Gastroesophageal sphincter (tissue), 4 donors: ENCODE measurements around the gene MVB12B. TPM values are rescaled to one million over a fixed set of nuclear protein-coding genes. Genes with fewer than 3 reads are reported as not detected.

Source experiments
- ATAC-seq: fragments of 150-250 bp; one replicate; pipeline ENCODE4 v1.9.1; 2016; ENCODE audit warnings: mild to moderate bottlenecking, moderate library complexity
- H3K27ac ChIP-seq, 4 donors: fragments of 200-600 bp; sonication (generic) in 3 of 4; 1 replicate in 3 of 4; 2 replicates in 1 of 4; pipeline ENCODE4 v1.5.1; 2016 to 2019
- H3K27me3 ChIP-seq: fragments of 200-600 bp; sonication (generic); one replicate; pipeline ENCODE4 v1.5.1; 2019
- H3K36me3 ChIP-seq, 2 donors: fragments of 200-600 bp; sonication (generic); one replicate each; pipeline ENCODE4 v1.5.1; 2019; ENCODE audit warnings: control low read depth in 1 of 2
- H3K4me1 ChIP-seq, 3 donors: fragments of 200-600 bp; sonication (generic); 1 replicate in 2 of 3; 2 replicates in 1 of 3; pipeline ENCODE4 v1.5.1; 2016 to 2019; ENCODE audit warnings: control low read depth in 2 of 3
- H3K4me3 ChIP-seq, 2 donors: fragments of 200-600 bp; sonication (generic); one replicate each; pipeline ENCODE4 v1.5.1; 2019; ENCODE audit warnings: mild to moderate bottlenecking in 1 of 2, moderate library complexity in 1 of 2
- H3K9me3 ChIP-seq, 3 donors: fragments of 200-600 bp; sonication (generic); one replicate each; pipeline ENCODE4 v1.5.1; 2017 to 2019; ENCODE audit warnings: control low read depth in 2 of 3
- EP300 ChIP-seq: sonication (generic); formaldehyde crosslinking; IDR thresholded peaks from one replicate; pipeline ENCODE4 v1.6.1; 2017; ENCODE audit warnings: antibody characterized with exemption, mild to moderate bottlenecking
- POLR2A ChIP-seq, 2 donors: fragments of 450-650 bp; IDR thresholded peaks; one replicate each; pipeline ENCODE4 v1.6.1; 2017; ENCODE audit warnings: antibody characterized with exemption in 2 of 2, mild to moderate bottlenecking in 2 of 2, moderate library complexity in 1 of 2
- POLR2AphosphoS5 ChIP-seq: sonication (generic); formaldehyde crosslinking; IDR thresholded peaks from one replicate; pipeline ENCODE4 v1.6.1; 2017; ENCODE audit warnings: antibody characterized with exemption
- WGBS, 2 donors: methylation state at CpG; one replicate each; pipeline ENCODE4 v1.1.5; 2018; ENCODE audit warnings: low coverage in 1 of 2; 5-methylcytosine and 5-hydroxymethylcytosine counted together
- total RNA-seq, 4 donors: library from RNA; depleted of rRNA; stranded (reverse); fragments of >200 nt; gene quantifications; one replicate each; pipeline ENCODE4 v1.1.0, GENCODE V29; 2016
- TF ChIP-seq, protein P1 (sequence below), 4 experiments: fragments of 200-600 bp in 2 of 4; fragments of 450-650 bp in 2 of 4; sonication (generic) in 1 of 4; IDR thresholded peaks; one replicate each; pipeline ENCODE4 v1.5.1; 2017 to 2019; ENCODE audit warnings: antibody characterized with exemption in 4 of 4, mild to moderate bottlenecking in 2 of 4, moderate library complexity in 2 of 4

MVB12B gene
- total RNA-seq, 4 donors from 2014 or later, result 12.0 to 25.2 (median 15.9) TPM

DNA sequence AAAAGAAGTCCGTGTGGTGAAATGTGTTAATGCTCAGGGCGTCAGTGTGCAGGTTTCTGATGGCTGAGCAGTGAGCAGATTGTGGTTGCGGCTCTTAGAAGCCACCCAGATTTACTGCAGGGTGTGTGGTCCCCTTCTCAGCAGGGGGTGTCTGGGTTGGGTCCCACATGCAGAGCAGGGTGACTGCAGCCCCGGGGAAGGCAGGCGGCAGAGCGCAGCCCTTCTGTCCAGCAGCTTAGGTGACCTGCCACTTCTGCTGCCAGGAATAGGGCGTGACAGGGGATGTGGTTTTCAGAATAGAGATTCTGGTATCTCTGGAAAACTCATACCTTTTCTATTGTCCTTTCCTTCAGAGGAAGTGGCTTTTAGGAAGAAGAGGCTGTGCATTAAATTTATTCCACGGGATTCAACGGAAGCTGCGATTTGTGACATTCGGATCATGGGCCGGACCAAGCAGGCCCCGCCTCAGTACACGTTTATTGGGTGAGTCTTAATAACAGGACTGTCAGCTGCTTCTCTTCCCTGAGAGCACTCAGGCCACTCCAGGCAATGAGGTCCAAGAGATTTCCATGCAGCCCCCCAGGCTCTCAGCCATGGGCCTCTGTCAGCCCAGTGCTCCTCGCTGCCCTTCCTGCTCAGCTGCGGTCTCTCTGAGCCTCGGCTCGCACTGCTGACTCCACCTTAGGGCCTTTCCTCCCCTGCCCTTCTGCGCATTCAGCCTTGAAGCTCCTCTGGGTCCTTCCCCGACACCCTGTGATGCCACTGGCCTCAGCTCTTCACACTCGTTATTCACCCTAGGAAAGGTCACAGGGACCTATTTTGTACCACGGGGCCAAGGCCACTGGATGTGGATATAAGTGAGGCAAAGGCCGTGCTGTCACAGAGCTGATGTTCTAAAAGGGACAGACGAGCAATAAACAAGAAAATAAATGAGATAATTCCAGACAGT is 65.4 kb downstream of the MVB12B start:
- ATAC-seq, result no peak
- Histone ChIP-seq H3K4me1 (peaks cover 0 to 38% (median 8%) of the 10 kb centered on the region in 3 donors), H3K36me3 (peaks cover 0 to 69% of the 10 kb centered on the region in 2 donors), H3K4me3 (no peak overlapping the region), H3K27ac (peak overlapping the region in 3 of 4 donors; percentile 37 to 69 (median 67)), H3K9me3 (no peaks in the 10 kb centered on the region), H3K27me3 (no peaks in the 10 kb centered on the region)
- WGBS, 2 donors, result 86% methylated on average over 7 to 17 of the region's 24 CpGs
- TF ChIP-seq POLR2A (IDR thresholded peaks at IDR 0.05) (no peak), POLR2AphosphoS5 (no peak), EP300 (no peak)
- TF ChIP-seq, protein P1, sequence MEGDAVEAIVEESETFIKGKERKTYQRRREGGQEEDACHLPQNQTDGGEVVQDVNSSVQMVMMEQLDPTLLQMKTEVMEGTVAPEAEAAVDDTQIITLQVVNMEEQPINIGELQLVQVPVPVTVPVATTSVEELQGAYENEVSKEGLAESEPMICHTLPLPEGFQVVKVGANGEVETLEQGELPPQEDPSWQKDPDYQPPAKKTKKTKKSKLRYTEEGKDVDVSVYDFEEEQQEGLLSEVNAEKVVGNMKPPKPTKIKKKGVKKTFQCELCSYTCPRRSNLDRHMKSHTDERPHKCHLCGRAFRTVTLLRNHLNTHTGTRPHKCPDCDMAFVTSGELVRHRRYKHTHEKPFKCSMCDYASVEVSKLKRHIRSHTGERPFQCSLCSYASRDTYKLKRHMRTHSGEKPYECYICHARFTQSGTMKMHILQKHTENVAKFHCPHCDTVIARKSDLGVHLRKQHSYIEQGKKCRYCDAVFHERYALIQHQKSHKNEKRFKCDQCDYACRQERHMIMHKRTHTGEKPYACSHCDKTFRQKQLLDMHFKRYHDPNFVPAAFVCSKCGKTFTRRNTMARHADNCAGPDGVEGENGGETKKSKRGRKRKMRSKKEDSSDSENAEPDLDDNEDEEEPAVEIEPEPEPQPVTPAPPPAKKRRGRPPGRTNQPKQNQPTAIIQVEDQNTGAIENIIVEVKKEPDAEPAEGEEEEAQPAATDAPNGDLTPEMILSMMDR (IDR thresholded peaks at IDR 0.05), result no peak

- Histone ChIP-seq H3K36me3 (peaks cover 0 to 69% of the 10 kb centered on the region in 2 donors), H3K4me1 (peaks cover 0 to 38% (median 8%) of the 10 kb centered on the region in 3 donors), H3K4me3 (no peak overlapping the region), H3K9me3 (no peaks in the 10 kb centered on the region), H3K27me3 (no peaks in the 10 kb centered on the region), H3K27ac (peak overlapping the region in 3 of 4 donors; percentile 37 to 69 (median 67))
- ATAC-seq, result peak; percentile 62
- no peak for TF ChIP-seq POLR2AphosphoS5
- no peak for TF ChIP-seq POLR2A (IDR thresholded peaks at IDR 0.05)
- TF ChIP-seq EP300, result no peak
- TF ChIP-seq, protein P1 (IDR thresholded peaks at IDR 0.05), result peak in 1 of 4 experiments; percentile 31
- 46 to 51% methylated on average over 5 to 6 of the region's 9 CpGs for WGBS, 2 donors
These were observed 66.2 kb downstream of the MVB12B start for GRCh38 chr9:126392662-126393371.

- H3K27ac ChIP-seq, result peak overlapping the region in 2 of 4 donors; percentile 67 to 69
- H3K27me3 ChIP-seq, result no peaks in the 10 kb centered on the region
- peaks cover 0 to 64% of the 10 kb centered on the region in 2 donors for H3K36me3 ChIP-seq
- TF ChIP-seq POLR2AphosphoS5 (no peak), POLR2A (IDR thresholded peaks at IDR 0.05) (no peak)
- H3K4me3 ChIP-seq, result no peak overlapping the region
- H3K4me1 ChIP-seq, result peaks cover 0 to 48% (median 8%) of the 10 kb centered on the region in 3 donors
- no peak for ATAC-seq
- 69% methylated on average over 4 of the region's 6 CpGs; no CpG with 5 or more reads in 1 of the 2 donors for WGBS, 2 donors
- no peaks in the 10 kb centered on the region for H3K9me3 ChIP-seq
These were observed 67.2 kb downstream of the MVB12B start for GRCh38 chr9:126393876-126394275.

DNA sequence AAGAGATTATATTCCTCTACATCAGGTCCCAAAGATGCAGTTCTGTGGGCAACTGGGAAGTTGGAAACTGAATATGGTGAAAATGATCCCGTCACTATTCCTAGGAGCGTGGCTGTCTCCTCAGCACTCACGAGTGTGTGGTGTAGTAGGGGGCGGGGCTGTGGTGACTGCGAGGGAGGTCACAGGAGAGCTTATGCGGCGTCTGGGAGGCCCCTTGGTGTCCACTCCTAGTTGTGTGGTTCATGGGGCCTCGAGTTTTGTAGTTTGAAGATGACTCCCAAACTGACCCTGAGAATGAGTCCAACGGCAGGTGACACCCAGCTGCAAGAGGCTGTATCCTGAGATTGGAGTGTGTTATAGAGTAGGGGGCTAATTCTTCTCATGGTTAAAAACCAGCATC is 68.2 kb downstream of the MVB12B start:
- TF ChIP-seq POLR2AphosphoS5, result no peak
- no peak for TF ChIP-seq EP300
- TF ChIP-seq POLR2A (IDR thresholded peaks at IDR 0.05), result no peak
- TF ChIP-seq, protein P1 (IDR thresholded peaks at IDR 0.05), result no peak
- H3K4me1 ChIP-seq, result peaks cover 0 to 48% (median 8%) of the 10 kb centered on the region in 3 donors
- no peak overlapping the region for H3K27ac ChIP-seq
- no peak for ATAC-seq
- 100% methylated on average over 3 of the region's 9 CpGs; no CpG with 5 or more reads in 1 of the 2 donors for WGBS, 2 donors
- H3K9me3 ChIP-seq, result no peaks in the 10 kb centered on the region
- H3K27me3 ChIP-seq, result no peaks in the 10 kb centered on the region
- peaks cover 0 to 68% of the 10 kb centered on the region in 2 donors for H3K36me3 ChIP-seq
- no peak overlapping the region for H3K4me3 ChIP-seq
